Hepatic stellate cell (primary cell): ENCODE results near the gene MBL2.

Source experiments
- DNase-seq: peaks from one replicate; pipeline ENCODE4 v3.0.0; 2011; ENCODE audit warnings: low spot score

Gene MBL2

DNA sequence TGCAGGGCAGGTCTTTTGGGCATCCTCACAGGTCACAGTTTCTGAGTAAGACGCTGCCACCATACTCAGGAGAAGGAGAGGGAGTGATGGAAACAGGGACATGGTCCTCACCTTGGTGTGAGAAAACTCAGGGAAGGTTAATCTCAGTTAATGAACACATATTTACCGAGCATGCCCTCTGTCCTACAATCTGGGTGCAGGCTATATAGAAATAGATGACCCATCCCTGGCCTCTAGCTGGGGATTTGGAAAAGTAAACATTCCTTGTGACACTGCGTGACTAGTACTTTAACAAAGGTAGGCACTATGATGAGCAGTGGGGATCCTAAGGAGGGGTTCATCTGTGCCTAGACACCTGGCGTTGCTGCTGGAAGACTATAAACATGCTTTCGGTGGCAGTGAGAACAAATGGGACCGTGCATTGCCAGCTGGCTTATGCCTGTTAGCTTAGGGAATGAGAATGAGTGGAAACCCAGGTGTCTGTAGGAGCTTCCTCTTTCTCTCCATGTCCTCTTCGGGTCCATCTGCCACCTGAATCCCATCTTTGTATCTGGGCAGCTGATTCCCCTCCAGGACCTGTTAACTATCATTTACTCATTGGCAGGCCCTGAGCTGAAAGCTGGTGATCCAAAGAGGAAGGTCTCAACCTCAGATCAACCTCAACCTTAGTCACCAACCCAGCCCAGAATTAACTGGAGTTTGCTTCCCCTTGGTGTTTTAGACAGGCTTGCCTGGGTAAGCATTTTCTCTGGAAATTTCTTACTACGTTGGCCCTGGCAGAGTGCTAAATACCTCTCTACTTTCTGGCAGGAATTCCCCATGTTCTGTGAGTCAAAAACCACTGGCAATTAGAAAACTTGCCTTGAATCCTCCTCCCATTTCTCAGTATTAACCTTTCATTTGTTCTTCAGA lies 794 bp downstream of the MBL2 start:
- no peak for DNase-seq

DNA sequence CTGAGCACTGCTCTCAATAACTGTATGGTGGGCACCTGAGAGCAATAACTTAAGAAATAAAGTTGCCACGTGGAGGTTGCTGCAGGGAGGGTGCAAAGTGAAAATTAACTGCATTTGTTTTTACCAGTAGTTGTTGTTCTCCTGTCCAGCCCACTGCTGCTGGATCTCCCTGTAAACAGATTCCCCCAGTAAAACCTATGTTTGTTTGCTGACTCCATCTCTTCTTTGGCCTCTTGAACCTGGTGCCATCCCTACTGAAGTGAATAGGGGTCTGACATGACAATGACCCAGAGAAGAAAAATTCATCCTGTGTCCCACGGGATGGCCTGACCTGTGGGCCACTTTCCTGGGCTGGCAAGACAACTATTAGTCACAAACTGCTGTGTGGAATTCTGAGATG lies 1.7 kb downstream of the MBL2 start:
- no peak for DNase-seq

DNA sequence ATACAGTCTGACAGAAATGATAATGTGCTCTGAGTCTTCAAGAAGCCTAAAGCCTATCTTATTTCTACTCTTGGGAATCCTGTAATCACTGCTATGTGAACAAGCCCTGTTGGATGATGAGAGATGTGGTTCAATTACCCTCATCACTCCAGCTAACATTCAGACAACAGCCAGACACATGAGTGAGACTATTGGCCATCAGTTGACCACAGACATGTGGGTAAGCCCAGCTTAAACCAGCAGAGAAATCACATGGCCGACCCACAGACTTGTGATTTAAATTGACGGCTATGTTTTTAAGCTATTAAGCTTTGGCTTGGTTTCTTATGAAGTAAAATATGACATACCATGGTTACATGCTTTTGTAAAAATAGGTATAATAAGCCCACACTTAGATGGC lies 2.6 kb downstream of the MBL2 start:
- no peak for DNase-seq

DNA sequence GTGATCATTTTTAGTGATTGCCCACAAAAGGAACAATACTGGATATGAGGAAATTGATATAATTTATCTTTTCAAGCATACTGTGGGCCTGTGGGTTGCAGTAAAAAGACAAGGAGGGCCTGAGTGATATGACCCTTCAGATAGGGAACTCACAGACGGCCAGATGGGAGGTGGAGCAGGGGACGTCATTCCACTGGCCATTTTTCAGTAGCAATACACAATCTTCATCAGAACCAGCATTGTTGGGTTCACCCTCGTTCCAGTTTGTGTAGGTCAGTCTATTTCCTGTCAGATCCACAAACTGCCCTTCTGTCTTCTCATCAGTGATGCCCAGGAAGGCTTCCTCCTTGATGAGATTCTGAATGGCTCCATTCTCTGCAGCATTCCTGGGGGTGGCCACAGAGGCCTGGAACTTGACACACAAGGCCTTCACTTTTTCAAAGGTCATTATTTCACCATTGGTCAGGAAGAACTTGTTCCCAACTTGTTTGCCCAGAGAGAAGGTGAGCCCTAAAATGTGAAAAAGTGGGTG lies 4.5 kb downstream of the MBL2 start:
- DNase-seq, result no peak

DNA sequence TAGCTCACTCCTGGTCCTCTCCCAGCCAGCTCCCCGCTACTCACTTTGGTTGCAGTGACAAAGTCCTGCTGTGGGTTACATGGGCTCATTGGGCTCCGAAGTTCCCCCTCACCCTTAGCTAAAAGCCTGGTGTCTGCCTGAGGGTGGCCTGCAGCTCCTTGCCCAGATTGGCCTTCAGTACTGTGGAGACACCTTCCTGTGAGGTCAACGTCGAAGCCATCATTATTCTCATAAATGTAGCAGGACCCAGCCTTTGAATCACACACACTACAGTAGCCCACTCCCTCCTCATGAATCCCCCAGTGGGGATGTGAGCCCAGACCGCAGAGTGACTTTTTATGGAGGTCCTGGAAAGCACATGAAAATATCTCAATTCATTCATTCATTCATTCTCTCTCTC lies 10.5 kb downstream of the MBL2 start:
- DNase-seq, result no peak

DNA sequence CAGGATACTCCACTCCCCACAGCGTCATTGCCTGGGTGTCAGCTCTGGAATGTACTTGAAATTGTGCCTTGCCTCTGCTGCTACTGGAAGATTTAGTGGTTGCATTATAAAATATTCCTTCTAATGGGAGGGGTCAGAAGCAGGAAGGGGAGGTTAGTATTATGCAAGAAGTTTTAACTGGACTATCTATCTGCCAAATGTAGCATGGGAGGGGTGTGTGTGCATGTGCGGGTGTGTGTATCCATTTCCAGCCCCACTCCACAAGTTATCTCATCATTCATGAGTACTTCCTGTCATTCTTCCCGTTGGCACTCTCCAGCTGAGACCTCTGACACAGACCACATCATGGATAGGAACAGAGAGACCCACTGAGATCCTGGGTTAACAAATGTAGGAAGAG lies 13.4 kb downstream of the MBL2 start:
- no peak for DNase-seq

DNA sequence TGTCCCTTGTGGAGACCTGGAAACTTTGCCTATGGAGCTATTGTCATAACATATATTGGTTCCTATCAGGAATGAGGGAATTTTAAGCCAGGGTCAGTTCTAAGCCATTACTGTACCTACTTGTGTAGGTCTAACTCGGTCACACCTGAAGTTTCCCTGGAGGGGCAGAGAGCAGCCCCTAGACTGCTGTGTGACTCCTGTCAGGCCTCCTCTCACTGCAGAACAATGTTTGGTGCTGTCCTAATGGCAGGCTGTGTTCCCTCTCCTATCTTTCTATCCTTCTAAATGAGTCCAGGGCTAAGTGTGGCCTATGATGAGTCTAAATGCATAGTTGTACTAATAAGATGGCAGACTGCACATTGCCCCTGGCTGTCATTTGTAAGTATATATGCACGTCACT lies 14.2 kb downstream of the MBL2 start:
- DNase-seq, result no peak

DNA sequence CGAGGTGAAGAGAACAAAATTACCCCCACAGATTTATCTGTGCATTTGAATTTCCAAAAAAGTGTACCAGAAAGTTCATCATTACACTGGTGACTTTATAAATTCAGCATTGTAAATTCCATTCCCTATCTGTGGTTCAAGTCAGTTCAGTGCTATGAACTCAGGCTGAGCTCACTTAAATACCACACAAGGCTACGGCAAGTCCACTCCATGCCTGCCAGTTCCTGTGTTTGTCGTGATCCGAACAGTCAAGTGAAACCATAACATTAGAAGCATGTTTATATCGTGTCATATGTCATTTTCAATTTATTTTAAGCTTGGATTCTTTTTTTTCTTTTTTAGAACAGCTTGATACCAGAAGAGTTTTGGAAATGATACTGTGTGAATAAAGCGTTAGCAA lies 14.8 kb downstream of the MBL2 start:
- no peak for DNase-seq

DNA sequence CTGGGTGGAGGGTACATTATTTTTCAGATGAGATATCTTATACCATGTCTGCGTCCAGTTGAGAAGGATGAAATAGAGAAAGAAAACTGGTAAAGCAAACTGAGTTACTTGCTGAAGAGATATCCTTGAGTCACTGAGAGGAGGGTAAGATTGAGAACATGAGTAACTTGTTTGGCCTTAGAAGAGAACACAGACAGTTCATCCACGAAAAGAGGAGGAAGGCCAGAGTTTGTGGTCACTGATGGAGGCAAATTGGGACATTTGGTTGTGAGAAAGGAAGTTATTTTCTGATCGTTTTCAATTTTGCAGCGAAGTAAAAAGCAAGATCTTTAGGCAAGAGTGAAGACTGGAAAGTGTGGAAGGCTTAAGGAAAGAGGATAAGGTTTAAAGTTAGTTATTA lies 15.6 kb downstream of the MBL2 start:
- no peak for DNase-seq

DNA sequence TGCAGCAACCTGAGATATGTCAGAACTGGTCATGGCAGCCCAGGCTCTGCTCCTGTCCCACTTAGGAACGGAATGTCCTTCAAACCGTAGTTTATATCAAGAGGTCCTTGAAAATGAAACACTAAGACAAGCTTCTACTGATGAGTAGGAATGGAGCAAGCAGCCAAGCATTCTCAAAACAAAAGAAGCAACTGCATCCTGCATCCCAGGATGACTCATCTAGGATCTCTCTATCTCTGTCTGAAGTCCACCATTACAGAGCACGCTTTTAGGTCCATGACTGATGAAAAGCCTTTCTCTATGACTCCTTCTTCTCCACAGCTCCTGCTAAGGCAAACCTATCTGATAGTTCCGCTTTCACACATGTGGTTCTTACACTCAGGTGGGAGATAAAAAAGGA lies 16.3 kb downstream of the MBL2 start:
- no peak for DNase-seq

DNA sequence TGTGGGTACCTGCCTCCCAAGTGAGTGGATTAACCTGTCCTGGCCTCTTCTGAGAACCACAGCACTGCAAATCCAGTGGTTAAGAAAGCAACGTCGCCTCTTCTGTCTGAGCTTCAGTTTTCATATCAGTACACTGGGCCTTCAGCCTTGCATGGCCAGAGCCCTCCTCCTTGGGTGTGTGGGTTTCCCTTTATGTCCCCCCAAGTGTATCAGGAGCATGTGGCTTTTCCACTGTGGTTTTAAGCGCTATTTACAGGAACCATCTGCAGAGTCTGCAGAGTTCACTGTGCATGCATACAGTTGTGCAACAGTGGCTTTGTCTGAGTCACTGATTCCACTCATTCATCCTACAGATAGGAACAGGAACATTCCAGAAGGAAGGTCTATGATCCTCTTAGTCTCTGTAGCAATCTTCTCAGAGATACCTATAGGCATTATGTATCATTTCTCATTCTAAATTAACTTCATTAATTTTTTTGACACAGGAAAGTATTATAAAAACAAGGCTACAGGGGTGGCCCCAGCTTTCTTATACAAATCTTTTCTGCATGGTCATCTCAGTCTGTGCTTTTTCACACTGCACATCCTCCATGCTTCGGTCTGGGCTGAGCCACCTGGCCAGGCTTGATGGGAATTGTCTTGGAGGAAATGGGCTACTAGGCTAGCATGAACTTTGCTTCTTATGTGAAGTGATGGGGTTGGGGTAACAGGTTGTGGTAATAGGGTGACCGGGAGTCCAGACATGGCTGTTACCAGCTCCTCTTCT lies 17.1 kb downstream of the MBL2 start:
- no peak for DNase-seq

DNA sequence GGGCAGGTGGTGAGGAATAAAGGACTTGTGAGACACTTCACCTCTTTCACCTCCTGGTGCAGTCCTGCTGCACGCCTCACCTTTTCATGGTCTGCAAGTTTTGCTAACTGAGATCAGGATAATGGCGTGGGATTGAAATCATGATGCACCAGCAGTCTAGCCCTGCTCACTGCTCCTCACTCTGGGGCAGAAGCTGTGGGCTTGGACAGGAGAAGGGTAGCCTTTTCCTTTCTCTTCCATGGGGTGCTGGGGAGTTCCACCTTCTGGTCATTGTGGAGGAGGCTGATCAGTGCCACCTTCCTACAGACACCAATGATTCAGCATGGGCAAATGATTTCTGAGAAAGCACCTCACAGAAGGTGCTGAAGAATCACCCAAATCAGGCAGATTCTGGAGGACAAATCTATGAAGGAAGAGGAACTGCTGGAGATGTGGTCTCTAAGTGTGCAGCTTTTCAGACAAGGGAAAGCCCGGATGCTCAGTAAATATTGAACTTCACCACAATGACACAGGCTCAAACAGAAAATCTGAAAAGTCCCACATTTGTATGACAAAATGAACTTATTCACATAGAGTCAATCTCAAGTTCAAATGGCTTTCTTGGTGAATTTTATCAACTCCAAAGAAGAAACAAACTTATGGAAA lies 19.7 kb downstream of the MBL2 start:
- no peak for DNase-seq

DNA sequence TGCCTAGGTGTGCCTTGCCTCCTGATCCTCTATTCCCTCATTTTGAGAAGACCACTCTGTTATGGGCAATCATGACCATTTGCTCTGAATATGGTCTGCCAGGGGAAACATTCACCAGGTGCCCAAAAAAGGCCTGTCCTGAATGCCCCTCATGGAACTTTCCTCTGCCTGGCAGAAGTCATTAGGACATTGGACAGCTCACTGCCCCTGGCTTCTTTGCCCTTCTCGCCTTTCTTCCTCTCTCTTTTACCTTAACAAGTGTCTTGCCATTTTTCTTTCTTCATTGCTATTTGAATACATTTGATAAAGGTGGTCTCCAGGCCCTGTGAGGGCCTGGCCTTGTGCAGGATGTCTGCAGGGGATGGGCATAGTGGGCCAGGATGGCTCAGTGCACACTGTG lies 20.3 kb downstream of the MBL2 start:
- no peak for DNase-seq

DNA sequence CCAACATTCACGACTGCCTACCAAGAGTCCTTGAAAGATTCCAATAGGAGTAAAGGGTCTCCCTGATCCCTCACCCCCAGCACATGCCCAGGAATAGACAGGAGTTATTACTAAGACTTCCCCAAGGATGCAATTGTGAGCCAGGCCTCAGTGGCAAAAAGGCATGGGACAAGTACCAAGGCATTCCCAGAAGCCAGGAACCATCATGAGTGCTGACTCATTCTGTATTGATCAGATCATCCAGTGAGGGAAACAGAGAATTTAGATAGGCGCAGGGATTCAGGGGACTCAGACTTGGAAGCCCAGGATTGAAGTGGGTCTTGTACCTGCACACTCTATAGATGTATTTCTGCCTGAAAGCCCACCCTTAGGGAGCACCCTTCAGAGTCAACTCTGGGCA lies 21.2 kb downstream of the MBL2 start:
- DNase-seq, result no peak

DNA sequence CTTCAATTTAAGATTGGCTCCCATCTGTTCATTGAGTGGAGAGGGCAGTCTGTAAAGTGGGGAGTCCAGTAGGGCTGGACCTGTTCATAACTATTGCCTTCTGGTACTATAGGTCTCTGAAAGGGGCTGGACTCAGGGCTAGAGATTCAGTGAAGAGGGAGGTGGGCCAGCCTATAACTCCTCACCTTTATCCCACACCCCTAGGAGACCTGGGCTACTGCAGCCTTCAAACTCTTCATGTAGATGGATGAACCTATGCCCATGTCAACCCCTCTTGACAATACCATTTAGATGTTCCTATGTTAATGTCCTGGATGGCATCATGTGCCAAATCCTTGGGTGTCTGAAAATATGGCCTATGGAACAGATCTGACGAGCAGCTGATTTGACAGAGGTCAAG lies 22.0 kb downstream of the MBL2 start:
- DNase-seq, result no peak

DNA sequence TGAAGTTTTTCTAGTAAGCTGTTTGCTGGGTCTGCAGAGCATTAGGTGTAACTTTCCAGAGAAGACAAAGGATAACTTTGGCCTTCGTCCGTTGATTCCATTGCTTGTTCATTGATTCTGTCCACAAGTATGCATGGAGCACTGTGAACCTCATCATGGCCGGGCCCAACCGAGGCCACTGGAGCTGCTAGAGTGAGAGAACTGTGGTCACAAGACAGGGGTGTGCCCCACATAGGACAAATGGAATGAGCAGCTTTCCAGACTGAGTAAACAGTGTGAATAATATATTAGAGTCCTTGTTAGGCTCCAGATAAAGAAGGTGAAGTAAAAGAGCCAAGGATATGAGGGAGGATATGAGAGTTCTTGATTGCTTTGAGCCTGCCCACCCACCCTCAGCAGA lies 24.9 kb downstream of the MBL2 start:
- no peak for DNase-seq

DNA sequence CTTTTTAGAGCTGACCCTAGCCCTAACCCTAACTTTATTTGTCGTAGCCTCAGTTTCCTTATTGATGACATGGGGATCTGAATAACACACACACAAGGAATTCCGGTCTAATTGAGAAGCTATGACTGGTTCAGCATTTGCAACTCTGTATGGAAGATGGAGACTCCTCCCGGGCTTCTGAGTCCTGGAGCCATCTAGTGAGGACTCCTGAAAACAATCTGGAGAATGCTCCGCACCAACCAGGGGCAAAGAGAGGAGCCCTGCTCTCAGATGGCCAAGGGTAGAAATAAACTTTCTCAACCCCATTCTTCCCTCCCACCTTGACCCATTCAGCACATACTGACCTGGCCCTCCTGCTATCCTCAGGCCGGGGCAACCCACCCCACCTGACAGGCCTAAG lies 26.4 kb downstream of the MBL2 start:
- no peak for DNase-seq

DNA sequence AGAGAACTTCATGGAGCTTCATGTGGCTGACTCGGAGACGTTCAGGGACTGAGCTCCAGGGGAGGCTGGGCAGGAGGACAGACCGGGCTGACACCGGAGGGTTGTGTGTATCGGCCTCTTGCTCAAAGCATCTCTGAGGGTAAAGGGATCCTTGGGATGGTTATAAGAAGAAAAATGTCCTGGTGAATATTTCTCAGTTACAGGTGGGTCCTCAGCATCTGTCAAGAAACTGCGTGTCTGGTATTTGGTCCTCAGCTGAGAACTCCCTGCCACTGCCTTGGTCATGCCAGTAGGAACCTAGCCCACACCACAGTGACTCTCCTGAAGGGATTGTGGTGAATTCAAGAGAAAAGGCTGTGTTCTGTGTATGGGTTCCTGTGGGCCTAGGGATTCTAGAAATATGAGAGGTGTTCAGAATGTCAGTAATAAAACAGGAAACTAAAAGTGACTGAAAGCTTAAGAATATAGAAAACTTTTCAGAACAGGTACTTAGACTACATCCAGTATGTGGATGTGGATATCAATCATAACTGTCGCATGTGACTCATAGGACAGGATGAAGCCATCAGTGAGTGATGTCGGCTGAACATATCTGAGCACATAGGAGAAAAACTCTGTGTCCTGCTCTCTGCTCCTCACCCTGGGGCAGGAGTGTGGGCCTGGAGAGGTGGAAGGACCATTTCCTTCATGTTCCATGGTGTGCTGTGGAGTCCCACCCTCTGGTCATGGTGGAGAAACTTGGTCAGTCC lies 28.4 kb downstream of the MBL2 start:
- DNase-seq, result no peak

DNA sequence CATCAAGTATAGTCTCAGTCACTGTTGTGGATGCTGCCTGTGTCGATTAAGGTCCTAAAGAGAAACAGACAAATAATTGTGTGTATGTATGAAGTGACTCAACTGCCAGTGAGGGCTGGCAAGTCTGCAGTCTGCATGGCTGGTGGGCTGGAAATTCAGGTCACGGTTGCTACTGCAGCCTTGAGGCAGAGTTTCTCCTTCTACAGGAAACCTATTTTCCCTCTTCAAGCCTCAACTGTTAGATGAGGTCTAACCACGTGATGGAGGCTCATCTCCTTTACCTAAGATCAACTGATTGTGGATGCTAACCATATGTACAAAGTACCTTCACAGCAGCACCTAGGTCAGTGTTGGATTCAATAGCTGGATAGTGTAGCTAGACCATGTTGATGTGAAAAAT lies 29.9 kb downstream of the MBL2 start:
- no peak for DNase-seq

DNA sequence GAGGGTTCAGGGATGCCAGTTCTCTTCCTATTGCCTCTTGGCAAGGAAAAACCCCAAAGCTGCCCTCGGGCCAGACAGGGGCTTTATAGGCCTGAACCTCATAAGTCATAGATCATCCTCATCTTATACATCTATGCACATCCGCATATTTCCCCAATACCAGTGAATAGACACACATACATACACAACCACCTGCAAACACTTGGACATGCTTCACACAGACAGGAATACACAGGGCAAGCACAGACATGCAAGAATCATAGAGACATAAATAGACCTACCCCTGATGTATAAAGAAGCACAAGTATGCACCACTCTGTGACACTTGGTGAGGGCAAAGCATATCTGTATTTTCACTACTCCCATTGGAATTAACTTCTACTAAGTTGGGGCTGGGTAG lies 30.7 kb downstream of the MBL2 start:
- no peak for DNase-seq

DNA sequence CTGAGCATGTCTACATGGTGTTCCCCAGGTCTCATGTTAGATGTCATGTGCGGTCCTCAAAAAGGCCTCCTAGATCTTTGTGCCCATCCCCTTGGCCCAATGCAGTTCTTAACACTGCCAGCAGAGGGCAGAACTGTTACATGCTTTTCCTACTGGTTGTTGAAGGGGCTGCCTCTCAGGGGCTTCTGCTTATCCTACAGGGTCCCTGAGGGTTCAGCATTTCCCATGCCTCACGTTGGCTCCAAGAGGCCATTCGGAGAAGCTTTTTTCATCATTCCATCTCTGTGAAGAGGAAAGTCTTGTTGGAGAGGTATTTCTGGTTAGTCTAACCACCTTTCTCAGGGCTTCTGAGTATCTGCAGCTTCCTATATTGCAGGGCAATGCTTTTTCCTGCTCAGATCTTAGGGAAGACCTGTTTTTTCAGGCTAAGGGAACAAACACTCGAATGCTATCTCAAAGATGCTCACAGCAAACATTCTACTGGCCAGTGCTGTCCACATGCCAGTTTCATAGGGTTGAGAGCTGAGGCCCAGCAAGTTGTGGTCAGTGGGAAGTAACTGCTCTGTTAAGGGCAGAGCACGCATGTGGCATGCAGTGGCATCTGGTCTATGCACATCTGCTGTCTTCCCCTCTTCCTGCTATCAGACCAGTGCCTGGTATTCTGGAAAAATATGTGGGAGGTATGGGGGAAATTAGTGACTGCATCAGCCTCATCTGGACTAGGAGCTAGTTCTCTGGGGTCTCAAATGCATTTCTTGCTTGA lies 31.5 kb downstream of the MBL2 start:
- DNase-seq, result peak; percentile 29
